HG02943 (cell line): ENCODE measurements around the gene ADCY10.

Experiments used
- ATAC-seq: cut with Tn5 transposase; IDR thresholded peaks from one replicate; pipeline ENCODE4 v1.9.1; 2021; ENCODE audit warnings: mild to moderate bottlenecking, low read depth, moderate library complexity; ENCODE audit not compliant: unreplicated experiment

The ADCY10 gene

GRCh38 chr1:167789501-167789900 lies 124.4 kb downstream of the ADCY10 start:
- ATAC-seq: no peak

- ATAC-seq: no peak
These were observed 127.4 kb downstream of the ADCY10 start for GRCh38 chr1:167786502-167786901.

- ATAC-seq: no peak
These were observed 128.9 kb downstream of the ADCY10 start for GRCh38 chr1:167784876-167785550.

GRCh38 chr1:167782946-167783345 lies 131.0 kb downstream of the ADCY10 start:
- no peak for ATAC-seq

GRCh38 chr1:167781558-167781957 lies 132.4 kb downstream of the ADCY10 start:
- ATAC-seq: no peak

GRCh38 chr1:167777269-167777650 lies 136.7 kb downstream of the ADCY10 start:
- no peak for ATAC-seq

GRCh38 chr1:167776616-167777268 lies 137.2 kb downstream of the ADCY10 start:
- ATAC-seq: no peak

GRCh38 chr1:167776151-167776550 lies 137.8 kb downstream of the ADCY10 start:
- no peak for ATAC-seq

- no peak for ATAC-seq
These were observed 138.8 kb downstream of the ADCY10 start for GRCh38 chr1:167775178-167775577.

- no peak for ATAC-seq
These were observed 139.2 kb downstream of the ADCY10 start for GRCh38 chr1:167774710-167775109.

- ATAC-seq: no peak
These were observed 140.4 kb downstream of the ADCY10 start for GRCh38 chr1:167773516-167773915.

- ATAC-seq: no peak
These were observed 141.5 kb downstream of the ADCY10 start for GRCh38 chr1:167772436-167772835.

- no peak for ATAC-seq
These were observed 143.8 kb downstream of the ADCY10 start for GRCh38 chr1:167770127-167770526.

- ATAC-seq: no peak
These were observed 146.2 kb downstream of the ADCY10 start for GRCh38 chr1:167767761-167768160.

- ATAC-seq: no peak
These were observed 147.4 kb downstream of the ADCY10 start for GRCh38 chr1:167766538-167766937.

- ATAC-seq: no peak
These were observed 148.4 kb downstream of the ADCY10 start for GRCh38 chr1:167765496-167765895.

- ATAC-seq: no peak
These were observed 149.2 kb downstream of the ADCY10 start for GRCh38 chr1:167764458-167765330.

- no peak for ATAC-seq
These were observed 150.3 kb downstream of the ADCY10 start for GRCh38 chr1:167763525-167764220.

- no peak for ATAC-seq
These were observed 151.7 kb downstream of the ADCY10 start for GRCh38 chr1:167762061-167762746.

GRCh38 chr1:167761400-167761799 lies 152.5 kb downstream of the ADCY10 start:
- ATAC-seq: no peak
